NCI-H82 treated with DMSO at 0.1 percent for 48 hours (cell line): ENCODE measurements around the gene IFT80.
A peak's percentile ranks its signal among the peaks of the same experiment; 100 is the strongest.
"Not testable (repeated sequence)": the region's sequence is repeated elsewhere in the genome, so short reads cannot be mapped to it uniquely, and the experiment has no call there.

Experiments
- DNase-seq: peaks from one replicate; lab custom pipeline; 2025; ENCODE audit not compliant: unreplicated experiment; lab: John Stamatoyannopoulos, UW

The IFT80 gene

DNA sequence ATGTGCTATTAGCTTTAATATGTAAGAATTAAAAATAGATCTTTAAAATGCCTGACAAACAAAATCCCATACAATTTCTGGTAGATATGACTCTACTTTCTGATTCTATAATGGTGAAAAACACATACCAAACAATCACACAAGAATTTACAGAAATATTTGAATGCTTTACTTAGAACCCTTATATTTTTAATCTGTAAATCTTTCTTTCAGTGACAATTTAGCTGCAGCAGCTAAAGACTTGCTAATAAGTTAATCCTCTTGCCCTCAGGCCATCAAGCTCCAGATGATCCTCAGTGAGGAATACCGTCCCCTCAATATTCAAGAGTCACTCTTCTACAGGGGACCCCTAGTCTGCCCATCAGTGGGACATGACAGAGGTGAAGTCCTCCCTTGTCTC is 118.2 kb downstream of the IFT80 start:
- peak; percentile 16 for DNase-seq

DNA sequence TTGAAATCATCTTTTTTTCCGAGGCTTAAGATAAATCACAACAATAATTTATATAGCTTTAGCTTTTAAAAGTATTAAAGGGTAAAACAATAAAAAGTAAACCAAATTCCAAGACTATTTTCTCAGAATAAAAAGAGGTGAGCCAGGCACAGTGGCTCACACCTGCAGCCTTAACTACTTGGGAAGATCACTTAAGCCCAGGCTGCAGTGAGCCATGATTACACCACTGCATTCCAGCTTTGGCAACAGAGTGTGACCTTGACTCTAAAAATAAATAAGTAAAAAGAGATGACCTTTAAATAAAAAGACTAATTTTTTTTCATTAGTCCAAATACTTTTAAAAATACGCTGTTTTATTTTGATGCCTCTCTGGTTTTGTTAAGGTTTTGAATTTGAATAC is 119.4 kb downstream of the IFT80 start:
- DNase-seq, result no peak

DNA sequence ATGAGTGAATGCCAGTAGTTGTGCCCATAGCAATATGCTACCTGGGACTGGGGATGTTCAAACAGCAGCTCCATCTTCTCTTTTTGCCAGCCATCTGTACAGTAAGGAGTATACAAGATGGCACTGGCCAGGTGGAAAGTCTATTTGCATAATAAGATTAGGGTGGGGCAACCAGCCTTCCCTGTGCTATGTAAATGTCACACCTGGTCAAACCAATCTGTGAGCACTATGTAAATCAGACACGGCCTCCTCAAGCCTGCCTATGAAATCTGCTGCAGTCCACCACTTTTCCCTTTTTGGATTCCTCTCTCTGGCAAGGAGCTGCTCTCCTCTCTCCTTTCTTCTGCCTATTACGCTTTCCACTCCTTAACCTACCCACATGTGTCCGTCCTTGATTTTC is 120.8 kb downstream of the IFT80 start:
- peak; percentile 67 for DNase-seq

DNA sequence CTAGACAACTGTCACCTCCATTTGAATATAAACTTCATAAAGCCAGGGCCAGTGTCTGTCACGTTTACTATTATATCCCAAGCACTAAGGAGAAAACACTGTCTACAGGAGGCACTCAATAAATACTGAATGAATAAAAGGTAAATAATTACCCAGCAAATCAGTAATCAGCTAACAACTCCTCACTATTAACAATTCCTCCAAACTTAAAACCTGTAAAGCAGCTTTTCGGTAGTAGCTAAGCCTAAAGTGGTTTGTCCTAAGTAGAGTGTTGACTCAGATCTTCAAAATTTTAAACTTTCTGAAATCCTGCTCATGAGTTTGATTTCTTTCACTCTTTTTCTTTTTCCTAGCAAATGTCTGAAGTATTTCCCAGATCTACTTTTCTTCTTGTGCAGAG is 133.9 kb downstream of the IFT80 start:
- DNase-seq, result no peak

DNA sequence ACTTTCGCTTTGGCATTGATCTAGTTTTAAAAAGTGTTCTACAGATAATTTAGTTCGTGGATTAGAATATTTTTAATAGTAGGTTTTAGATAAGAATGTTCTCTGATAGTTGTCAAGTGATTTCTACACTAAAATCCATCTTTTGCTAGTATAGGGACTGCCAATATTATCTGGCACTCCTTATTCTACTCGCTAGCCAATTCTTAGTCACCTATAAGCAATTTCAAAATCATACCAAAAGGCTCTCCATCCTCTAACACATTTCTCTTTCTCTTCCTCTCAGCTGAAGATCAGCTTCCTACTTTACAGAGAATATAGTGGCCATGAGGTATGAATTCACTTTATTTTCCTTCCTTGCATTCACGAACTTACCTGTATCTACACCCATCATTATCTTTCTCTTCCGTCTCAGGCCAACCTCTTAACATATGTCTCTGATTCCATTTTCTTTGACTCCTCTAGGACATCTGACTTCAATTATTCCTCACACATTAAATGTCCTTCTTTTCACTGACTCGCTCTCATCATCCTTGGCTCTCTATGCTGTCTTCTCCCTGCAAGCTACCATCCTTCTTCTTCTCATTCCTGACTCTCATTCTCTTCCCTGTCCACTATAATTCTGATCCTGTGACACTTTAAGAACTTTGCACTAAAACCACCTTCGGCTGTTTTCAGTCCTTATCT is 138.3 kb downstream of the IFT80 start:
- no peak for DNase-seq

DNA sequence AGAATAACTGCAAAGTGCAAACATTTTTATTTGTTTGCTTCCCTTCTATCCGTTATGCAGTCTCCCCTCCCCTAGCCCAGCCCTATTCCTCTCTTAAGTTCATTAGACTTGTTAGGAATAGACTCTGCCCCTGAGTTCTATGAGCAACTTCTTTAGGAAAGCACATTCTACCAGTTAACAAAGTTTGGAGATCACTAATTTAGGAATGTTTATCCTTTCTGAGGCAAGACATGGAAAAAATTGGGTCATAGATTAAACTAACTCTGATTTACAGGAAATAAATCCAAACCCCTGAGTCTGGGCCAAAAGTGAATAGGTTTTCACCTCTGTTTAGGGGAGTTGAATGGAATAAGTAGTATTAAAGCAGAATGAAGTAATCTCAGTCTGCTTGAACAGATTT is 139.4 kb downstream of the IFT80 start:
- no peak for DNase-seq

DNA sequence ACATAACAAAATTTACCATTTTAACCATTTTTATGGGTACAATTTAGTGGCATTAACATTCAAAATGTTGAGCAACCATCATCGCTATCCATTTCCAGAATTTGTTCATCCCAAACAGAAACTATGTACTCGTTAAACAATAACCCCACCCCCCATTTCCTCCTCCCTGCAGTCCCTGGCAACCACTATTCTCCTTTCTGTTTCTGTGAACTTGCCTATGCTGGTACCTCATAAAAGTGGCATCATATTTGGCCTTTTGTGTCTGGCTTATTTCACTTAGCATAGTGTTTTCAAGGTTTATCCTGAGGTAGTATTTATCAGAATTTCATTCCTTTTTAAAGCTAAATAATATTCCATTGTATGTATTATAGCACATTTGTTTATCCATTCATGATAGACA is 141.4 kb downstream of the IFT80 start:
- no peak for DNase-seq

DNA sequence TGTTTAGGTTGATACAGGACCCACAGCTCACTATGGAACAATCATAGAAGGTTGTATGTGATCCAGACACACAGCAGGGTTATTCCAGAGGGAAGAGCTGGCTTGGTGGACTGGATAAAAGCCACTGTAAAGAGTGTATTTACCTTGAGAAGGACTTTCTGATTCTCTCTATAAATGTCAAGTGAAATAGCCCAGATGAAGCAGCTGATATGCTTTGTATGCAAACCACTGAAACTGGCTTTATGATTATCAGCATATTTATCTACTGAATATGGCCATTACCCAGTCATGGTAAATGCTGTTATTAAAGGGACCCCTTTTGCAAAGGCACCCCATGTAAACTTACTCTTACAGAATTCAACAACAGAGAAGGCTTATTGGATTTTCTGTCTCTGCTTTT is 145.7 kb downstream of the IFT80 start:
- no peak for DNase-seq

DNA sequence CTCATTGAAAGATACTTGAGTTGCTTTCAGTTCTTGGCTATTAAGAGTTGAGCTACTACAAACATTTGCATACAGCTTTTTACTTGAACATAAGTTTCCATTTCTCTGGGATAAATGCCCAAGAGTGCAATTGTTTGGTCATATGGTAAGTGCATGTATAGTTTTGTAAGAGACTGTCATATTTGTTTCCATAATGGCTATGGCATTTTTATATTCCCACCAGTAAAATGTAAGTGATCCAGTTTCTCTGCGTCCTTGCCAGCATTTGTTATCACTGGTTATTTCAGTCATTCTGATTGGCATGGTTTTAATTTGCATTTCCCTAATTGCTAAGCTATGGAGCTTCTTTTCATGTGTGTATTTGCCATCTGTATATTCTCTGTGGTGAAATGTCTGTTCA is 151.3 kb downstream of the IFT80 start:
- DNase-seq, result no peak

DNA sequence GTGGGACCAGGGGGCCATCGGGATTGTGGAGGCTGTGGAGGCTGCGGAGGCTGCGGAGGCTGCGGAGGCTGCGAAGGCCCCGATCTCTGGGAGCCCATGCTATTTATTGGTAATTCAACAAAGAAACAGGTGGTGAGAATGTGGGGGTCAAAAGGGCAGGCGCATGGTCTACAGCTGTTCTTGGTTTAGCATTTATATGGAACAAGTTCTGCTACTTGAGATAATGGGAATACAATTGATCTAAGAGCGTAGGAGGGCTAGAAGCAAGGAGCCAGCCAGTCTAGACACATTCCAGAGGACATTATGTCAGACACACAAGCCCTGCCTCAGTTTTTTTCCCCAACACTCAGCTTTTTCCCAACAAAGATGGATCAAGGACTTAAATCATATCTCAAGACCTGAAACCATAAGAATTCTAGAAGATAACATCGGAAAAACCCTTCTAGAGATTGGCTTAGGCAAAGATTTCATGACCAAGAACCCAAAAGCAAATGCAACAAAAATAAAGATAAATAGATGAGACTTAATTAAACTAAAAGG is 153.7 kb downstream of the IFT80 start:
- no peak for DNase-seq

DNA sequence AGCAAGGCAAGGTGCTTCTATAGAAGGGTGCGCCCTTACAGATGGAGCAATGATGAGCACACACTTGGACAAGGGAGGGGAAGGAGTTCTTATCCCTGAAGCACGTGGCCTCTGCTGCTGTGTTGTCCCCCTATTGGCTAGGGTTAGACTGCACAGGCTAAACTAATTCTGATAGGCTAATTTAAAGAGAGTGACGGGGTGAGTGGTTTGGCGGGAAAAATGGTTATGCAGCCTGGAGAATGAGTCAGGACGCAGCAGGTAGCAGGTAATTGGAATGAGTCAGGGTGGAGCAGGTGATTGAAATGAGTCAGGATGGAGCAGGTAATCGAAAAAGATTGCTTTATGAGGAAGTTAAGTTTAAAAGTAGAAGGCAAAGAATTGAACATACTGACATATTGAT is 158.3 kb downstream of the IFT80 start:
- not testable (repeated sequence) for DNase-seq

DNA sequence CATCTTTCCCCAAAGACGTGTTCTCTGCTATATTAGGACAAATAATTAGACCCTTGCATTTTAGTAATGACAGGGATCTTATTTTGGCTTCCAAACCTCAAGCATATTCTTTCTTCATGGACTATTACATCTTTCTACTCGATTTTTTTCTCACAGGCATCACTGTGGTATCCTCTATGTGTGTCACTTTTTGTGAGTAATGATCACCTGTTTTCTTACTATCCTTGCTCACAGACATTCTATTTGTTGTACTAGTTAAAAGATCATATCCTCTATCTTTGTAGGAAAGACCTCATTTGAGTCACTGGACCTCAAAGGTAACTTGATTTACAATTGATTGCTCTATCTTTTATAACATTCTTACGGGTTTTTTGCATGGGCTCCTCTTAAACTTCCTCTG is 167.0 kb downstream of the IFT80 start:
- no peak for DNase-seq

DNA sequence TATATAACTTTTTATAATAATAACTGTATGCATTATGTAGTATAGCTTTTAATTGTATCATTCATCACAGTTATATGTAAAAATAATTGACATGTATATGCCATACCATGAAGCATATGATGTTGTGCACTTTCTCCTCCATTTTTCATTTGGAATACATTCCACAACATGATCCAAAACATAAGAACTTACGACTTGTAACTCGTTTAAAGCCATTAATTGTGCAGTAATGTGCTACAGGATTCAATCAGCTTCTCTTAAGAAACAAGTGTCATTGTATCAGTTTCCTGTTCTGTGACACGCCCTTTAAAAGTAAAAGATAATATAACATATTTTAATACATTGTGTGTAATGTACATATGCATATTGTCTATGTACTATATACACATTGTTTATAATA is 171.6 kb downstream of the IFT80 start:
- no peak for DNase-seq

DNA sequence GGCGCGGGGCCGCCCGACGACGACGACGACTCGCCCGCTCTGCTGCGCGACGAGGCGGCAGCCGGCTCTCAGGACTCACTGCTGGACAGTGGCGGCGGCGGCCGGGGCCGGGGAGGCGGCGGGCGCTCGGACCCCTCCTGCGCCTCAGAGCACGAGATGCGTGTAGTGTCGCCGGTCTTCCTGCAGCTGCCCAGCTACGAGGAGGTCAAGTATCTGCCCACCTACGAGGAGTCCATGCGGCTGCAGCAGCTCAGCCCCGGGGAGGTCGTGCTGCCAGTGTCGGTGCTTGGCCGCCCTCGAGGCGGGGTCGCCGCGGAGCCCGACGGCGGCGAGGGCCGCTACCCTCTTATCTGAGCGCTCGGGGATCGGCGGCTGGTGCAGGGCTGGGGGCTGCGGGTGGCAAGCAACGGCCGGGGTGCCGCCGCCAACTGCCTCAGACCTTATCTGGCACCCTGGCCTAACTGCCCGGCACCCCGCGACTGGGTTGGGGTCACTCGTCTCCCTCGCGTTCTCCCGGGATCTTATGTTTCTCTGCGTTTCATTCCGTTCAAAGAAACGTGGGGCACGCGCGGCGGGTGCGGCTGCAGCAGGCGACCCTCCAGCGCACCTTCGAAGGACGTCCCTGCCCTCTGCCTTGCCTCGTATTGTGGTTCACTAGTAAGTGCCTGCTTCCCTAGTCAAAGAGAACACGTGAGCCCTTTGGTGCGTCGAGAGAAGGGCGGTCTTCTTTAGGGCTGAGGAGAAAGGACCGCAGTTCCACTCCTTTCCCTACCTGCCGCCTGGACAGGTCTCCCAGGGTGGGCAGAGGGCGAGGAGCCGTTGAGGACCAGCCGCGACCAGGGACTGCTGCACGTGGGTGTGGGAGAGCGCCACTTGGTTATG is 172.8 kb downstream of the IFT80 start:
- DNase-seq, result peak; percentile 38

DNA sequence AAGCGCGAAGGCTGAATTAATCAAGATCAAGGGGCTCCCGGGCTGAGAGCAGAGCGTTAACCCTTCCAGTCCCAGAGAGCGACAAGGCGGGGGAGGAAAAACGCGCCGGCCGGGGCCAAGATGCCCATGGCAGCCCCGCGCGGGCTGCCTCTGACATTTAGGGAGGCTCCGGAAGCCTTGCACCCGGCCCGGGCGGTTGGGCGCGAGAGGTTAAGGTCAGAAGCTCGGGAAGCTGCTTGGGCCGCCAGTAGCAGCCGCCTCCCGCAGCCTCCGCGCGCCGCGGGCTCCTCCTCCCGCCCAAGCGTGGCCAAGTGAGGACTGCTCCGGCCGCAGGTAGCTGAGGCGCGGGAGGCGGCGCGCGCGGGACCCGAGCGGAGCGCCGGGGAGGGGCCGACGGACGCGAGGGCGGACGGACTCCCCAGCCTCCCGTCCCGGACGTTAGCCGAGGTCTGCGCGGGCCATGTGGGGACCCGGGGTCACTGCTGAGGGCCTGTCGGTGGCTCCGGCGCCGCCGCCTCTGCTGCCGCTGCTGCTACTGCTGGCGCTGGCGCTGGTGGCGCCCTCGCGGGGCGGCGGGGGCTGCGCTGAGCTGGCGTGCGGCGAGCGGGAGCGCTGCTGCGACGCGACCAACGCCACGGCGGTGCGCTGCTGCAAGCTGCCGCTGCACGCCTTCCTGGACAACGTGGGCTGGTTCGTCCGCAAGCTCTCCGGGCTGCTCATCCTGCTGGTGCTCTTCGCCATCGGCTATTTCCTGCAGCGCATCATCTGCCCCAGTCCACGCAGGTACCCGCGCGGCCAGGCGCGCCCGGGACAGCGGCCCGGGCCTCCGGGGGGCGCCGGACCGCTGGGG is 173.6 kb downstream of the IFT80 start, which contains the start of gene C3orf80:
Gene C3orf80 (plus strand): TSS at position 247 of the 850 bp plus-strand sequence. CDS start 214 bp downstream, at position 461.
- peak; percentile 33 for DNase-seq

DNA sequence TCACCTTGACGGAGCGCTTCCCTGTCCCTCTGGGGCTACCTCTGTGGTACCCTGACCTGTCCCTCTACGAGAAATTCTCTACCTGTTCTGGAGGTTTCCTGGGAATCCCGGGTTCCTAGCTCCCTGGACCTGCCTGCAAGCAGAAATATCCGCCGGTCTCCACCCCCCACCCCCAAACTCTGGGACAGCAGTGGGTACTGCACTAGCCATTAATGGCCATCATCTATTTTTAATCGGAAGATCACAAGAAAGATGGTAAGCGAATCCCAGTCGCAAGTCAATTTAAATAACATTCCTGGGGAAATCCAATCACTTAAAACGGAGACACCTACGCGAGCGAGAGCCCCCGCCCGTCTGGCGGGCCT is 174.2 kb downstream of the IFT80 start:
- peak; percentile 81 for DNase-seq

DNA sequence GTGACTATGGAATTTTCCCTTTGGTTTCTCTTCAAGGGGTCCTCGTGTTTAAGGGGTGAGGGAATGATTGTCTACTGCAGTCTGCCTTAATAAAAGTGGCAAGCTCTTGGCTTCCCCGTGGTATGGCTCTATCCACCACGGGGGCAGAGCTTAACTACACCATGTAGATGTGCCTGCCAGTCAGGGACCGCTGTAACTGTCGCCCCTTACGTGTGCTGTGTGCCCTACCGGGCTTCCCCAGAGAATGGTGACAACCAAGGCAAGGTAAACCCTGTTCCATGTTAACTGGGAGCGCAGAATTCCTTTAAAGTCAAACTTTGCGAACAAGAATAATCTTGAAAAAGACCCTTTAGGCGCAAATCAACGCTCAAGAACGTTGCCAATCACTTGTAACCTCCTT is 174.8 kb downstream of the IFT80 start:
- no peak for DNase-seq

DNA sequence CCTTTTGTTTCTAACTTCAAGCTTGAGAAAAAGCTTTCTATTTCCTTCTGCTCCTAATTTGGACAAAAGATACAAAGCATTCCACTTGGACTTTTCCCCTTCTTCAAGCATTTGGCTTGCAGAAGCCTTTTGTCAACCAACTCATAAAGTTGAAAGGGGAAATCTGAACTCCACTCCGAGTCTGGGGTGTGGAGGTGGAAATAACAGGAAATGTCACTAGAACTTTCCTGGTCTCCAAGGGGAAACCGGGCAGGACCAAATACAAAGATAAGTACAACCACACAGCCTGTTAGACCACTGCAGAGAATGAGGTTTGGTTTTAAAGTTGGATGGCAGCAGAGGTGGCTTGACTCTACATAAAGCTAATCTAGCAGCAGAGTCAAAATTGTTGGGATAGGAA is 178.0 kb downstream of the IFT80 start:
- no peak for DNase-seq

DNA sequence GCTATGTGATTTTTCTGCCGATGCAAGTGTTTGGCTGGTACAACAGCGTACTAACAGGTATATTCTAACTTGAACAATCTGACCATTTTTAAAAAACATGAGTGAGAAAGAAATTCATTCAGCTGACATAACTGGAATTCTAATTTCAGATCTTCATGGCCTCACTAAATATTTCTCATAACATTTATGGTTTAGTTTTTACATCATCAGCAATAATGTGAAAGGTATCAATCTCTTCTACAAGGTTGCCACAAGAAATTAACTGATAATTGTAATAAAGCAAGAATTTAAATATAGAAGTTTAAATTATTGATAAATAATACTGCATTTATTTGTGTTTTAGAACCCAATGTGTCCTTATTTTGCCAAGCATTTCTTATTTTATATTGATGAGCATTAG is 179.0 kb downstream of the IFT80 start:
- no peak for DNase-seq

DNA sequence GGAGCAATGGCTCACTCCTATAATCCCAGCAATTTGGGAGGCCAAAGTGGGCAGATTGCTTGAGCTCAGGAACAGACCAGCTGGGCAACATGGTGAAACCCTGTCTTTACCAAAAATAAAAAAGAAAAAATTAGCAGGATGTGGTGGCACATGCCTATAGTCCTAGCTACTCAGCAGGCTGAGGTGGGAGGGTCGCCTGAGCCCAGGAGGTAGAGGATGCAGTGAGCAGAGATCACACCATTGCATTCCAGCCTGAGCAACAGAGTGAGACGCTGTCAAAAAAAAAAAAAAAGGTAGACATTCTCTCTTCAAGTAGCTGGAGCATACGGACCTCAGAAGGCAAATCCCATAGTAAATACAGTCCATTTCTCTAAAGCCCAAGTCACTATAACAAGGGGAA is 180.9 kb downstream of the IFT80 start:
- no peak for DNase-seq

DNA sequence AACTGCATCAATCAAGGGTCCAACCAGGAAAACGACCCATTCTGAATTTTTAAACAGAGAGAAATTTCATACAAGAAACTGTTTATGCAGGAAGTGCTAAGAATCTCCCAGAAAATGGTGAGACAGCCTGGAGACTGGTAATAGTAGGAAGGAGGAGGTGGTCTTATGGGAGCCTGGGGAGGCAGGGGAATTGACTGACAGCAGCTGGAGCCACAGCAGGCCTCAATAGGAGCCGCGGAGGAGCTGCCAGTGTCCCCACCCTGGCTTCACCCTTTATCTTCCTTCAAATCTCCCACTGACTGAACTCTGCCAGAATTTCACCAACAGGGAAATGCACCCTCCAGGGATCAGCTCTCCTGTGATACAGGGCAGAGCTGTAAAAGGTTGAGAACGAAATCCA is 181.3 kb downstream of the IFT80 start:
- no peak for DNase-seq
